ENCODE results near the gene PLEKHB1. TPM values are rescaled to one million over a fixed set of nuclear protein-coding genes. Genes with fewer than 3 reads are reported as not detected.

Gene PLEKHB1
- total RNA-seq, 1 donor from 2014 or later = 117 TPM

- DNase-seq (ENCODE audit: low spot score, unreplicated experiment) = no peak
- Mint-ChIP-seq H3K27ac (no peak overlapping the region), H3K4me1 (ENCODE audit: low read depth) (peaks cover 32% of the 10 kb centered on the region), H3K9me3 (ENCODE audit: low read depth) (no peaks in the 10 kb centered on the region), H3K36me3 (ENCODE audit: insufficient read depth) (peaks cover 9% of the 10 kb centered on the region), H3K4me3 (ENCODE audit: low read depth) (no peak overlapping the region), H3K27me3 (no peaks in the 10 kb centered on the region)
- TF ChIP-seq CTCF (IDR thresholded peaks at IDR 0.05; ENCODE audit: unreplicated experiment) = no peak
Measured at GRCh38 chr11:73654482-73655021, 8.2 kb downstream of the PLEKHB1 start.

- H3K9me3 Mint-ChIP-seq (ENCODE audit: low read depth) = no peaks in the 10 kb centered on the region
- peaks cover 9% of the 10 kb centered on the region for H3K36me3 Mint-ChIP-seq (ENCODE audit: insufficient read depth)
- H3K4me3 Mint-ChIP-seq (ENCODE audit: low read depth) = no peak overlapping the region
- H3K27ac Mint-ChIP-seq = no peak overlapping the region
- no peak for TF ChIP-seq CTCF (IDR thresholded peaks at IDR 0.05; ENCODE audit: unreplicated experiment)
- no peak for DNase-seq (ENCODE audit: low spot score, unreplicated experiment)
- no peaks in the 10 kb centered on the region for H3K27me3 Mint-ChIP-seq
- H3K4me1 Mint-ChIP-seq (ENCODE audit: low read depth) = peaks cover 28% of the 10 kb centered on the region
Measured at GRCh38 chr11:73655686-73656085, 9.3 kb downstream of the PLEKHB1 start.

- no peak for TF ChIP-seq CTCF (IDR thresholded peaks at IDR 0.05; ENCODE audit: unreplicated experiment)
- H3K27me3 Mint-ChIP-seq = peaks cover 5% of the 10 kb centered on the region
- no peak for DNase-seq (ENCODE audit: low spot score, unreplicated experiment)
Measured at GRCh38 chr11:73656985-73657384, 10.6 kb downstream of the PLEKHB1 start.

GRCh38 chr11:73659961-73660360 is 13.6 kb downstream of the PLEKHB1 start:
- no peak overlapping the region for H3K4me3 Mint-ChIP-seq (ENCODE audit: low read depth)
- peaks cover 5% of the 10 kb centered on the region for H3K4me1 Mint-ChIP-seq (ENCODE audit: low read depth)
- H3K27ac Mint-ChIP-seq = no peak overlapping the region
- peaks cover 5% of the 10 kb centered on the region for H3K27me3 Mint-ChIP-seq
- H3K9me3 Mint-ChIP-seq (ENCODE audit: low read depth) = no peaks in the 10 kb centered on the region
- peaks cover 10% of the 10 kb centered on the region for H3K36me3 Mint-ChIP-seq (ENCODE audit: insufficient read depth)
- DNase-seq (ENCODE audit: low spot score, unreplicated experiment) = no peak
- no peak for TF ChIP-seq CTCF (IDR thresholded peaks at IDR 0.05; ENCODE audit: unreplicated experiment)

More at GRCh38 chr11:73656985-73657384, 10.6 kb downstream of the PLEKHB1 start:
- Mint-ChIP-seq H3K4me1 (ENCODE audit: low read depth) (peaks cover 19% of the 10 kb centered on the region), H3K36me3 (ENCODE audit: insufficient read depth) (peaks cover 13% of the 10 kb centered on the region), H3K27ac (no peak overlapping the region), H3K4me3 (ENCODE audit: low read depth) (no peak overlapping the region), H3K9me3 (ENCODE audit: low read depth) (no peaks in the 10 kb centered on the region)

GRCh38 chr11:73660497-73661034 is 14.2 kb downstream of the PLEKHB1 start:
- DNase-seq (ENCODE audit: low spot score, unreplicated experiment) = no peak
- Mint-ChIP-seq H3K27me3 (peaks cover 5% of the 10 kb centered on the region), H3K4me1 (ENCODE audit: low read depth) (peaks cover 5% of the 10 kb centered on the region), H3K27ac (no peak overlapping the region), H3K36me3 (ENCODE audit: insufficient read depth) (peaks cover 10% of the 10 kb centered on the region), H3K4me3 (ENCODE audit: low read depth) (no peak overlapping the region), H3K9me3 (ENCODE audit: low read depth) (no peaks in the 10 kb centered on the region)
- no peak for TF ChIP-seq CTCF (IDR thresholded peaks at IDR 0.05; ENCODE audit: unreplicated experiment)
